Measurements from ENCODE around the gene FKBP6.
"Not testable (repeated sequence)": the region's sequence is repeated elsewhere in the genome, so short reads cannot be mapped to it uniquely, and the experiment has no call there.

Gene FKBP6

GRCh38 chr7:73324081-73324845, 3.7 kb upstream of the FKBP6 start:
- DNase-seq, result peak; percentile 66

- not testable (repeated sequence) for DNase-seq
Observed at GRCh38 chr7:73325424-73325823, 2.5 kb upstream of the FKBP6 start.

- not testable (repeated sequence) for DNase-seq
Observed at GRCh38 chr7:73327449-73327848, 512 bp upstream of the FKBP6 start.

- DNase-seq, result no peak
Observed at GRCh38 chr7:73328696-73329095, 735 bp downstream of the FKBP6 start.

- no peak for DNase-seq
Observed at GRCh38 chr7:73329861-73330581, 2.1 kb downstream of the FKBP6 start.

DNA sequence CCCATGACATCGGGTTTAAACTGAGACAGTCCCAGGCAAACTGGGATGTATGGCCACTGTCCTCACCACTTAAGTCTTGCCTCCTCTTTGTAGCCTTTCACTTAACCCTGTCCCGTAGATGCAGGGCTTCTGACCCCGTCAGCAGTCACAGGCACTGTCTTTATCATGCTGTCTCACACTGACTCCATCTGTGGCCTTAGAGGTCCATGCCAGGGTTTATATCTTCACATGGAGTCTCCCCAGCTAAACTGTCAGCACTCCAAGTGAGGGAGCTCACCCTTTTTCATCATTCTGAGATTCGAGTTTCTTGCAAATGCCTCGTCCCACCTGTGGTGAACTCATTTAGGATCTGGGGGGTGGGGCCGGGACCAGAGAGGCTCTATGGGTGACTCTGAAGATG, 2.8 kb downstream of the FKBP6 start:
- no peak for DNase-seq

- no peak for DNase-seq
Observed at GRCh38 chr7:73332447-73332846, 4.5 kb downstream of the FKBP6 start.

GRCh38 chr7:73338321-73338720, 10.4 kb downstream of the FKBP6 start:
- no peak for DNase-seq

GRCh38 chr7:73340514-73340913, 12.6 kb downstream of the FKBP6 start:
- DNase-seq, result no peak

DNA sequence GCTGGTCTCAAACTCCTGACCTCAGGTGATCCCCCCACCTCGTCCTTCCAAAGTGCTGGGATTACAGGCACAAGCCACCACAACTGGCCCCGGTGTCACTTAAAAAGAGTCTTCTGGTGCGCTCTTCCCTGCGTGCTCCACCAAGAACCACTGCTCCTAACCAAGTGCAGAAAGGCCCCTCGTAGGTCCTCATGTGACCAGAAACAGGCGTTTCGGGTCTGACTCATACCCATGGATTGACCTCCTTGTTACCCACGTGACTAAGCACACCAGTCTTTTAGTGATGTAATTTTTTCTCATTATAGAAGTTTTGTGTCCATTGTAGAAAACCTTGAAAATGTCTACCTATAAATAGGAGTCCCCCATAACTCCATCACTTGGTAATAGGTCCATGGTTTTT, 13.9 kb downstream of the FKBP6 start:
- DNase-seq, result peak; percentile 20

DNA sequence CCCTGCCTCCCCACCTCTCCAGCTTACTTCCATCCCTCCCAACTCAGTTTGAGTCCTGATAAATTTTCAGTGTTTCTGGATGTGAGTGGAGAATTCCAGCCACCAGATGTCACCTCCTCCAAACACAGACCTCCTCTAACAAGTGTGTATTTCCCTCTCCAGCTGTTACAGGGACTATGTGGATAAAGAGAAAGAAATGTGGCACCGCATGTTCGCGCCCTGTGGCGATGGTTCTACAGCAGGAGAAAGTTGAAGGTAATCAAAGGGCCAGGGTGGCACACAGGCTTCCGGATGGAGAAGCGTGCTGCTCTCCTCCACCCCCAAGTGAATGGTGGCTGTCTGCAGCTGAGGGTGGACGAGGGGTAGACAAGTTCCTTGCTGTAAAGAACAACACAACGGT, 14.7 kb downstream of the FKBP6 start:
- DNase-seq, result no peak

DNA sequence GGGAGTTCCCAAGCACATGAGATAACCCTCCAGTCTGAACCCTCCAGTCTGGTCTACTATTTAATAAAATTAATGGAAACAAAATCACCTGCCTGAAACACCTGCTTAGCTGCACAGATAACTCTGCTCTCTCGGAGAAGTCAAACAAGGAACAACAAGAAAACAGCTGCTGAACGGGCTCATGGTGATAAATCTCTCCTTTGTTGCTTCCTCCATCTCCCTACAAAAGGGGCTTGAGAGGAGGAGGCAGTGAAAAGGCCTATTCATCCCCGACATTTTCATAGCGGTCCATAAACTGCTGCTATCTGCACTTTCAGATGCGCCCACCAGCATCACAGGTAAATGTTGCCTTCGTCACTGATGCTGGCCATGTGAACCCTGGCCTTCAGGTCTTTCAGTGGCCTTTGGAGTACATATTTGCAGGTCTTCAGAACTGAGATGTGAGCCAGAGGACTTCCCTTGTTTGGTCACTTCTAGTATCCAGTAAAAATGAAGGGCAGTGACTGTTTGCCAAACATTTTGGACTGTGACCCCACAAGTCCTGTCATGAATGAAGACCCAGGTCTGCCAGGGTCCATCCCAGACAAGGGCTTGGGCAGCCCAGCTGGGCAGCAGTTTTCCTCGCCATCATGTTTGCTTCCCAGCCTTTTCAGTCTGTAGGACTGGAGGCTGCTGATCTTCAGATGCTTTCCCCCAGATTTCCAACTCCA, 15.9 kb downstream of the FKBP6 start:
- DNase-seq, result no peak

GRCh38 chr7:73345538-73345937, 17.6 kb downstream of the FKBP6 start:
- no peak for DNase-seq

GRCh38 chr7:73345951-73346350, 18.0 kb downstream of the FKBP6 start:
- DNase-seq, result no peak

GRCh38 chr7:73349763-73350162, 21.8 kb downstream of the FKBP6 start:
- no peak for DNase-seq

DNA sequence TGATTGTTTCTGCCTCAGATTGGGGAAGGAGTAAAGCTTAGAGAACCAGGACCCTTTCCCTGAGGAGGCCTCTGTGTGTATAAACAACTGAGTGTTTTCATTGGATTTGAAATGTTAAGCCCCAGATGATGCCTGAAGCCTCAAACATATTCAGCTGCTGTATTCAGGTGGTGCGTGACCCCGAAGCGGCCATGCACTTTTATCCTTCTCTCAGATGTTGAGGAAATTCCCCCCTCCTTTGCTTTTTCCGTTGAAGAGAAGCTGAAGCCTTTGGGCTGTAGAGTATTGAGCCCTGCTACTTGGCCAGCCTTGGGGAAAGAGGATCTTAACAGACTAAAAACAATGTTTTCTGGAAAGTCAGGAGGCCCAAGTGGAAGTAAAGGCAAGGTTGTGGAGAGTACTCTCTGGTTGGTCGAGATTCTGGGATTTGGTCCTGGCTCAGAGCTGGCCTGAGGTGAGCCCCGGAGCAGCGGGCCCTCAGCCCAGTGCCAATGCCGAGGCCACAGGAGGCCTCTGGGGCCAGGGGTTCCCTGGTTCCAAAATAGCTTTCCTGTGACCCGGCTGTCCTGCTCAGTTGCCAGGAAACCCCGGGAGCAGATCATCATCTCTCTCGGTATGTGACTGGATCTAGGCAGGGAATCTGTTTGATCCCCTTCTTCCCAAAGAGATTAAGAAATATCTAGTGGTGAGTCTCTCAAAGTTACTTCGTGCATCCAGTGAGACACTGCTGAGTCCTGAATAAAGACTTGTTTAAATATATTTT, 22.5 kb downstream of the FKBP6 start:
- no peak for DNase-seq

DNA sequence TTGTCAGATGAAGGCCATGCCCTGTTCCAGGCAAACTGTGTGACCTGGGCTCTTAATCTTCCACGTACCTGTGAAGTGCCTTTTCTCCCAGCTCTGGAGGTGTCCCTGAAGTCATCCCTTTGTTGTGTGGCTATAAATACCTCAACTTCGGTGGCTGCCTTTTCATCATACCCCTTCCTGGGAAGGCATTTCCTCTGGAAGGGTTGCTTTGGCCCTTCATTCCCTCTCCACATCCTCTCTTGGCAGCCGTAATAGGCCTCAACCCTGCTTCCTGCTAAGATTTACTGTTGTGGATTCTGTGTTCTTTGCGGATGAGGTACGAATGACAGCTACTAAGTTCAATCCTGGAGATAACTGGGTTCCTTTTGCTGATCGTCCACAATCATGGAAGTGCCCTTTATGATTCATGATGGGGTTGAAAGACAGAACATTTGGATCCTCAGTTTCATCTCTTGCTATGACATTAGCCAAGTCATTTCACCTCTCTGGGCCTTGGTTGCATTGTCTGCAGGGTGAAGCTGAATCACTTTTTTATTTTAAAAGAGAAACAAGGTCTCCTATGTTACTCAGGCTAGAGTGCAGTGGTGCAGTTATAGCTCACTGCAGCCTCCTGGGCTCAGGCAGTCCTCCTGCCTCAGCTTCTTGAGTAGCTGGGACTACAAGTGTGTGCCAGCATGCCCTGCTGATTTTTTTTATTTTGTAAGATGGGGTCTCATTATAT, 23.6 kb downstream of the FKBP6 start:
- no peak for DNase-seq

DNA sequence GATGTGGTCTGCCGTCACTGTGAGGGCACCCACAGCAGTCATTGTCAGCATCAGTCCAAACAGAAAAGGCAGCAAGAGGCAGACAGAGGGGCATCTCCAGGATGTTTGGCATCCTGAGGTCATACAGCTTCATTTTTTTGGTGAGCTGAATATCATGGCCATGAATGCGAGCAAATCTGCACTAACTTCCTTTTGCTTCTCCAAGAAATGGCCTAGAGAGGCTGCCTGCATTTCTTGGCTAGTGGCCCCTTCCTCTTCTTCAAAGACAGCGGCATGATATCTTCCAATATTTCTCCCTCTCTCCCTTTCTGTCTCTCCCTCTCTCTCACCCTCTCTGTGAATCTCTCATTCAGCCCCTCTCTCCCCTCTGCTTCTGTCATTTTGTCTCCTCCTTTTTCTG, 24.8 kb downstream of the FKBP6 start:
- no peak for DNase-seq

GRCh38 chr7:73353243-73353642, 25.3 kb downstream of the FKBP6 start:
- DNase-seq, result no peak

- no peak for DNase-seq
Observed at GRCh38 chr7:73354196-73354595, 26.2 kb downstream of the FKBP6 start.

- DNase-seq, result no peak
Observed at GRCh38 chr7:73354821-73355220, 26.9 kb downstream of the FKBP6 start.

DNA sequence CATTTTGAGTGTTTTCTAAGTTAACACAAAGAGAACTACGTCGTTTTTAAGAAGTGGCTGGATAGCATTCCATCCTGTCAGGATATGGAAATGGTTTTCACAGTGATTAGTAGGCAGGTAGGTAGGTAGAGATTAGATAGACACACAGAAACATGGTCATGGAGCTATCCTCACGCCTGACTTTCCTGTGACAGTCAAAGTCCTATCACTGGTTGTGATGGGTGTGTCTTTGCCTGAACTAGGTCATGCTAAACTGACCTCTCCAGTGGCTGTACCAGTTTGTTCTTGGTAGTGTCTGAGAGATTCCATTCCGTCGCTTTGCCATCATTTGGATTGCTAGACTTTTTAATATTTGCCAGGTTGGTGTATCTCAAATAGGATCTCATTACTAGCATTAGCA, 28.2 kb downstream of the FKBP6 start:
- DNase-seq, result no peak

All from activated CD4-positive, alpha-beta T cell treated with anti-CD3 and anti-CD28 coated beads for 48 hours (primary cell).